ENCODE results near the gene HAT1. TPM values are rescaled to one million over a fixed set of nuclear protein-coding genes. Genes with fewer than 3 reads are reported as not detected.

Gene HAT1
- total RNA-seq, 1 donor, result 31.1 TPM

GRCh38 chr2:171956135-171956825, 34.0 kb downstream of the HAT1 start:
- Histone ChIP-seq H3K4me3 (ENCODE audit: insufficient read depth, low read length) (no peak overlapping the region), H3K79me2 (ENCODE audit: insufficient read depth, low read length) (peaks cover 20% of the 10 kb centered on the region)

GRCh38 chr2:171957061-171957460, 34.8 kb downstream of the HAT1 start:
- H4K20me1 ChIP-seq (ENCODE audit: insufficient read depth, low read length), result no peaks in the 10 kb centered on the region
- no peak overlapping the region for H2AFZ ChIP-seq (ENCODE audit: low read length)
- H3K79me2 ChIP-seq (ENCODE audit: insufficient read depth, low read length), result peaks cover 17% of the 10 kb centered on the region
- no peaks in the 10 kb centered on the region for H3K27me3 ChIP-seq (ENCODE audit: insufficient read depth, low read length)
- peaks cover 2% of the 10 kb centered on the region for H3K36me3 ChIP-seq (ENCODE audit: insufficient read depth, low read length)
- DNase-seq (ENCODE audit: insufficient read length, low spot score, missing footprints), result peak; percentile 42
- TF ChIP-seq CTCF (IDR thresholded peaks at IDR 0.05; ENCODE audit: extremely low read depth, low read depth, low read length), result peak; percentile 42
- H3K4me1 ChIP-seq (ENCODE audit: insufficient read depth, low read length), result peaks cover 32% of the 10 kb centered on the region
- H3K9me3 ChIP-seq (ENCODE audit: low read depth, low read length), result no peaks in the 10 kb centered on the region
- no peak overlapping the region for H3K4me3 ChIP-seq (ENCODE audit: insufficient read depth, low read length)
- H3K27ac ChIP-seq (ENCODE audit: low read depth, low read length), result no peak overlapping the region
- no peak overlapping the region for H3K4me2 ChIP-seq (ENCODE audit: insufficient read depth, low read length)

More at GRCh38 chr2:171956135-171956825, 34.0 kb downstream of the HAT1 start:
- H3K4me1 ChIP-seq (ENCODE audit: insufficient read depth, low read length), result peaks cover 32% of the 10 kb centered on the region
- no peak overlapping the region for H2AFZ ChIP-seq (ENCODE audit: low read length)
- no peaks in the 10 kb centered on the region for H3K27me3 ChIP-seq (ENCODE audit: insufficient read depth, low read length)
- H3K4me2 ChIP-seq (ENCODE audit: insufficient read depth, low read length), result no peak overlapping the region
- H3K27ac ChIP-seq (ENCODE audit: low read depth, low read length), result no peak overlapping the region
- no peak for DNase-seq (ENCODE audit: insufficient read length, low spot score, missing footprints)
- H3K36me3 ChIP-seq (ENCODE audit: insufficient read depth, low read length), result peaks cover 2% of the 10 kb centered on the region
- H3K9me3 ChIP-seq (ENCODE audit: low read depth, low read length), result no peaks in the 10 kb centered on the region
- no peaks in the 10 kb centered on the region for H4K20me1 ChIP-seq (ENCODE audit: insufficient read depth, low read length)
- no peak for TF ChIP-seq CTCF (IDR thresholded peaks at IDR 0.05; ENCODE audit: extremely low read depth, low read depth, low read length)

GRCh38 chr2:171958475-171958874, 36.2 kb downstream of the HAT1 start:
- H3K27me3 ChIP-seq (ENCODE audit: insufficient read depth, low read length), result no peaks in the 10 kb centered on the region
- H3K27ac ChIP-seq (ENCODE audit: low read depth, low read length), result peak overlapping the region; percentile 58
- no peak overlapping the region for H3K4me3 ChIP-seq (ENCODE audit: insufficient read depth, low read length)
- H3K4me1 ChIP-seq (ENCODE audit: insufficient read depth, low read length), result peaks cover 32% of the 10 kb centered on the region
- no peak overlapping the region for H2AFZ ChIP-seq (ENCODE audit: low read length)
- H3K79me2 ChIP-seq (ENCODE audit: insufficient read depth, low read length), result peaks cover 17% of the 10 kb centered on the region
- H3K36me3 ChIP-seq (ENCODE audit: insufficient read depth, low read length), result no peaks in the 10 kb centered on the region
- no peak overlapping the region for H3K4me2 ChIP-seq (ENCODE audit: insufficient read depth, low read length)
- H3K9me3 ChIP-seq (ENCODE audit: low read depth, low read length), result no peaks in the 10 kb centered on the region
- no peak for TF ChIP-seq CTCF (IDR thresholded peaks at IDR 0.05; ENCODE audit: extremely low read depth, low read depth, low read length)
- no peak for DNase-seq (ENCODE audit: insufficient read length, low spot score, missing footprints)
- H4K20me1 ChIP-seq (ENCODE audit: insufficient read depth, low read length), result no peaks in the 10 kb centered on the region

GRCh38 chr2:171959998-171960397, 37.7 kb downstream of the HAT1 start:
- Histone ChIP-seq H3K4me3 (ENCODE audit: insufficient read depth, low read length) (no peak overlapping the region), H3K9me3 (ENCODE audit: low read depth, low read length) (no peaks in the 10 kb centered on the region), H2AFZ (ENCODE audit: low read length) (no peak overlapping the region), H3K4me2 (ENCODE audit: insufficient read depth, low read length) (peak overlapping the region; percentile 19), H3K79me2 (ENCODE audit: insufficient read depth, low read length) (peaks cover 22% of the 10 kb centered on the region), H3K36me3 (ENCODE audit: insufficient read depth, low read length) (no peaks in the 10 kb centered on the region), H3K27me3 (ENCODE audit: insufficient read depth, low read length) (no peaks in the 10 kb centered on the region), H3K27ac (ENCODE audit: low read depth, low read length) (no peak overlapping the region), H4K20me1 (ENCODE audit: insufficient read depth, low read length) (no peaks in the 10 kb centered on the region), H3K4me1 (ENCODE audit: insufficient read depth, low read length) (peaks cover 27% of the 10 kb centered on the region)
- no peak for DNase-seq (ENCODE audit: insufficient read length, low spot score, missing footprints)
- no peak for TF ChIP-seq CTCF (IDR thresholded peaks at IDR 0.05; ENCODE audit: extremely low read depth, low read depth, low read length)
